Raji (cell line): Measurements from ENCODE around the gene SSH3.

Experiments
- POLR2A ChIP-seq: IDR thresholded peaks from 2 replicates; pipeline ENCODE4 v1.6.1; 2011; ENCODE audit warnings: low read depth, low read length, control low read depth; ENCODE audit not compliant: insufficient read depth

The SSH3 gene

GRCh38 chr11:67303132-67303834 is at the start of gene SSH3:
SSH3 (plus strand) TSS chr11:67303530; CDS start chr11:67303626, 96 bp downstream.
- no peak for TF ChIP-seq POLR2A

GRCh38 chr11:67253872-67254624 is 49.3 kb upstream of the SSH3 start:
- no peak for TF ChIP-seq POLR2A

GRCh38 chr11:67254798-67255197 is 48.5 kb upstream of the SSH3 start:
- TF ChIP-seq POLR2A: no peak

- TF ChIP-seq POLR2A: no peak
These were observed 48.0 kb upstream of the SSH3 start for GRCh38 chr11:67255353-67255752.

- TF ChIP-seq POLR2A: no peak
These were observed 47.5 kb upstream of the SSH3 start for GRCh38 chr11:67255864-67256263.

GRCh38 chr11:67256477-67257135 is 46.7 kb upstream of the SSH3 start:
- no peak for TF ChIP-seq POLR2A

GRCh38 chr11:67260406-67260805 is 42.9 kb upstream of the SSH3 start:
- no peak for TF ChIP-seq POLR2A

- no peak for TF ChIP-seq POLR2A
These were observed 41.7 kb upstream of the SSH3 start for GRCh38 chr11:67261640-67261945.

GRCh38 chr11:67261946-67262681 is 41.2 kb upstream of the SSH3 start:
- no peak for TF ChIP-seq POLR2A

GRCh38 chr11:67262731-67263675 is 40.3 kb upstream of the SSH3 start:
- peak; percentile 45 for TF ChIP-seq POLR2A

- no peak for TF ChIP-seq POLR2A
These were observed 39.1 kb upstream of the SSH3 start for GRCh38 chr11:67264260-67264659.

GRCh38 chr11:67264877-67265632 is 38.3 kb upstream of the SSH3 start:
- TF ChIP-seq POLR2A: no peak

GRCh38 chr11:67265633-67266448 is 37.5 kb upstream of the SSH3 start:
- TF ChIP-seq POLR2A: no peak
